ENCODE results near the gene TTC19. TPM values are rescaled to one million over a fixed set of nuclear protein-coding genes. Genes with fewer than 3 reads are reported as not detected.

The TTC19 gene
- total and polyA plus RNA-seq, 12 donors: 20.6 to 152 (median 50.5) TPM

GRCh38 chr17:15996322-15996721, 3.3 kb upstream of the TTC19 start:
- TF ChIP-seq CTCF (IDR thresholded peaks at IDR 0.05) (no peak), POLR2A (IDR thresholded peaks at IDR 0.05) (no peak)
- Histone ChIP-seq H3K36me3 (replicated peaks in 1 of 2) (peaks cover 0 to 18% of the 10 kb centered on the region in 2 donors), H3K27ac (no peak overlapping the region), H3K4me1 (replicated peaks in 1 of 2) (peaks cover 12 to 14% of the 10 kb centered on the region in 2 donors), H3K4me3 (no peak overlapping the region), H3K27me3 (no peaks in the 10 kb centered on the region), H3K9me3 (replicated peaks in 1 of 3) (no peaks in the 10 kb centered on the region)
- intact Hi-C loops (cut with DNase I): loop anchor here in 1 of 2 donors (10.0 kb wide), 2 partner anchors 52 to 172 kb away; partner anchors contain the start of gene ADORA2B
- no peak for DNase-seq
- WGBS, 4 donors: 74 to 88% (median 78%) methylated on average over 6 of the region's 6 CpGs

- H3K27me3 ChIP-seq: no peaks in the 10 kb centered on the region
- H3K27ac ChIP-seq: peak overlapping the region in 2 of 5 donors; percentile 96 to 98
- H3K36me3 ChIP-seq (replicated peaks in 1 of 2): peaks cover 0 to 26% of the 10 kb centered on the region in 2 donors
- peak overlapping the region in 1 of 4 donors; percentile 66 for H3K4me3 ChIP-seq
- H3K4me1 ChIP-seq (replicated peaks in 1 of 2): peaks cover 13 to 20% of the 10 kb centered on the region in 2 donors
- TF ChIP-seq POLR2A (IDR thresholded peaks at IDR 0.05): no peak
- no peak for TF ChIP-seq CTCF (IDR thresholded peaks at IDR 0.05)
- H3K9me3 ChIP-seq (replicated peaks in 1 of 3): no peaks in the 10 kb centered on the region
- intact Hi-C loops (cut with DNase I): loop anchor here in 1 of 2 donors (10.0 kb wide), 2 partner anchors 53 to 173 kb away; partner anchors contain the start of gene ADORA2B
- WGBS, 4 donors: 77 to 83% (median 80%) methylated on average over 4 of the region's 4 CpGs
- DNase-seq: no peak
Observed at GRCh38 chr17:15998031-15998562, 1.5 kb upstream of the TTC19 start.

DNA sequence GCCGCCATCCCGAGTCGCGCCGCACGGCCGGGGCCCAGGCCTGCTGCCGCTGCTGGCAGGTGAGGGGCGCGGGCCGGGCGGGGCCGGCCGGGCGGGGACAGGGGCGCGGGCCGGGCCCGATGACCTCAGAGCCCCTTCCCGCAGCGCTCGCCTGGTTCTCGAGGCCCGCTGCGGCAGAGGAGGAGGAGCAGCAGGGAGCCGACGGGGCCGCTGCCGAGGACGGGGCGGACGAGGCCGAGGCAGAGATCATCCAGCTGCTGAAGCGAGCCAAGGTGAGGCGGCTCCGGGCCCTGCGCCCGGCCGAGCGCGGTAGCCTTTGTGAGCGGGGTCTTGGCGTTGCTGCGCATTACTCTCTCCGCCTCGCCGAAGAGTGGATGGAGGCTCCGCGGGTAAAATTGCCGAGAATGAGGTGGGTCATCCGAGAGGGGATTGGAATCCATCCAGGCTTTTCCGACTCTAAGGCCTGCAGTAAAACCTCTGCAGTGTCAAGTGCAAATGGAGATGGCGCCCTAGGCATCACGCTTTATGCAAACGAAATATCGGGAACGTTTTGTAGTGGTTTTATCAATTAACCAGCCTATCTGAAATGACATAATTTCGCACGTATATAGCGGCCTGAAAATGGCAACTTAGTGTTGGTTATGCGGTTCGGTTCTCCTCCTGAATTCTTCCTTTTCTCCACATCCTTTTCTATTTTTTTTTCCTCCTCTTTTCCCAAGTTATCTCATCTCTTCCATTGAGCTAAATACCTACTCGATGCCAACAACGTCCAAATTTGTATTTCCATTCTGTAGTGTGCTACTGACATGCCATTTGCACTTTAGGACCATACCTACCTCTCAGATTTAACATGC, 577 bp downstream of the TTC19 start:
- H3K36me3 ChIP-seq (replicated peaks in 1 of 2): peaks cover 0 to 38% of the 10 kb centered on the region in 2 donors
- no peaks in the 10 kb centered on the region for H3K9me3 ChIP-seq (replicated peaks in 1 of 3)
- peak in 5 of 7 donors; percentile 56 to 72 (median 63) for DNase-seq
- intact Hi-C loops (cut with DNase I): loop anchor here in 1 of 2 donors (10.0 kb wide), 2 partner anchors 55 to 175 kb away; partner anchors contain the start of gene ADORA2B
- peak overlapping the region; percentile 96 to 99 (median 98) for H3K27ac ChIP-seq
- H3K27me3 ChIP-seq: no peaks in the 10 kb centered on the region
- H3K4me3 ChIP-seq: peak overlapping the region; percentile 27 to 84 (median 60)
- TF ChIP-seq POLR2A (IDR thresholded peaks at IDR 0.05) (no peak), CTCF (IDR thresholded peaks at IDR 0.05) (no peak)
- H3K4me1 ChIP-seq (replicated peaks in 1 of 2): peaks cover 13 to 20% of the 10 kb centered on the region in 2 donors
- 1 to 4% (median 3%) methylated on average over 17 to 64 of the region's 64 CpGs for WGBS, 4 donors

DNA sequence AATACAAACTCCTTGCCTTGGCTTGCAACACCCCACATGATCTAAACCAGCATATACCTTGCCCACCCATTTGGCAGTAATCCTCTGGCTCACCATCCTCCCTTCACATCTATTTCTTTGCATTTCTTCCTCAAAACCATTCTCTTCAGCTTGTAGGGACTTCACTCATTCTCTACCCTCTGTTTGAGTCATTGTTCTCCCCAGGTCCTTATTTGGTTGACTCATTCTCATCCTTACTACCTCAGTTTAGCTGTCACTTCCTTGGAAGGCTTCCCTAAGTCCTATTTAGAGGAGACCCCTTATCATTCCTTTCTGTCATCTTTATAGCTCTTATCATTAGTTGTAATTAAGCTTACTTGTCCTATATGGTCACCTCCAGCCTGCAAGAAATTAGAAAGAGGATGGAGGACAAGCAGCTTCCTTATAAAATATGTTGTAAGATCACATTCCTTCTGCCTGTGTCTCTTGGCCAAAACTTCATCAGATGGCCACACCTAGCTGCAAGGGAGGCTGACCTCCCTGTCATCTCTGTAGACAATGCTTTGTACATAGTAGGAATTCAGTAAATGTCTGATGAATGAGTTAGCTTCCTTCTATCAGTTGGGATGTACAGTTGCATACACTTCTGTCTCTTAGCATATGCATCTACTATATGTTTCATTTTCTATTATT, 1.7 kb downstream of the TTC19 start:
- TF ChIP-seq CTCF (IDR thresholded peaks at IDR 0.05) (no peak), POLR2A (IDR thresholded peaks at IDR 0.05) (no peak)
- Histone ChIP-seq H3K27me3 (no peaks in the 10 kb centered on the region), H3K27ac (peak overlapping the region in 1 of 5 donors; percentile 96), H3K4me1 (replicated peaks in 1 of 2) (peaks cover 13 to 20% of the 10 kb centered on the region in 2 donors), H3K4me3 (peak overlapping the region in 1 of 4 donors; percentile 66), H3K36me3 (replicated peaks in 1 of 2) (peaks cover 0 to 50% of the 10 kb centered on the region in 2 donors), H3K9me3 (replicated peaks in 1 of 3) (no peaks in the 10 kb centered on the region)
- DNase-seq: no peak
- intact Hi-C loops (cut with DNase I): no loop called here

Data from adrenal gland (tissue), 12 donors.